Measurements from ENCODE around the gene SSH2. TPM values are rescaled to one million over a fixed set of nuclear protein-coding genes. Genes with fewer than 3 reads are reported as not detected.
"Not testable (repeated sequence)": the region's sequence is repeated elsewhere in the genome, so short reads cannot be mapped to it uniquely, and the experiment has no call there.

Gene SSH2
- total RNA-seq, 1 experiment from 2014 or later = 5.5 TPM

GRCh38 chr17:29941334-29941733 lies 11.3 kb upstream of the SSH2 start, which contains the start of gene EFCAB5:
EFCAB5 (plus strand) TSS chr17:29941634; CDS start chr17:29941797, 163 bp downstream.
- H3K4me3 ChIP-seq (ENCODE audit: insufficient read depth, low read depth, low read length) = no peak within 1 kb of the TSS
- no peaks in the 10 kb centered on the region for H3K36me3 ChIP-seq (replicated peaks; ENCODE audit: control insufficient read depth, insufficient read depth, low read length)
- H3K27me3 ChIP-seq (ENCODE audit: control insufficient read depth, insufficient read depth, low read length) = no peaks in the 10 kb centered on the region
- DNase-seq = no peak

GRCh38 chr17:29936724-29937123 lies 6.7 kb upstream of the SSH2 start:
- H3K4me3 ChIP-seq (ENCODE audit: insufficient read depth, low read depth, low read length) = no peak overlapping the region
- H3K27me3 ChIP-seq (ENCODE audit: control insufficient read depth, insufficient read depth, low read length) = no peaks in the 10 kb centered on the region
- DNase-seq = no peak
- H3K36me3 ChIP-seq (replicated peaks; ENCODE audit: control insufficient read depth, insufficient read depth, low read length) = no peaks in the 10 kb centered on the region

DNA sequence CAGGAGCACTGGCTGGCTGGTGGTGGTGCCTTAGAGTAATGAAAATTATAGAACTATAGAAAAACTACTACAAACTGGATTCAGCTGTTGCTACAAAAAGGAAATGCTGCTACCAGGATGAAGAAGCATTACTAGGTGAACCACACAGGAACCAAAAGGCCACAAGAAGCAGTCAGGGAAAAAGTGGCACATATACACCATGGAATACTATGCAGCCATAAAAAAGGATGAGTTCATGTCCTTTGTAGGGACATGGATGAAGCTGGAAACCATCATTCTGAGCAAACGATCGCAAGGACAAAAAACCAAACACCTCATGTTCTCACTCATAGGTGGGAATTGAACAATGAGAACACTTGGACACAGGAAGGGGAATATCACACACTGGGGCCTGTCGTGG lies 5.9 kb upstream of the SSH2 start:
- H3K27me3 ChIP-seq (ENCODE audit: control insufficient read depth, insufficient read depth, low read length); DNase-seq; H3K36me3 ChIP-seq (replicated peaks; ENCODE audit: control insufficient read depth, insufficient read depth, low read length); H3K4me3 ChIP-seq (ENCODE audit: insufficient read depth, low read depth, low read length): not testable (repeated sequence)

DNA sequence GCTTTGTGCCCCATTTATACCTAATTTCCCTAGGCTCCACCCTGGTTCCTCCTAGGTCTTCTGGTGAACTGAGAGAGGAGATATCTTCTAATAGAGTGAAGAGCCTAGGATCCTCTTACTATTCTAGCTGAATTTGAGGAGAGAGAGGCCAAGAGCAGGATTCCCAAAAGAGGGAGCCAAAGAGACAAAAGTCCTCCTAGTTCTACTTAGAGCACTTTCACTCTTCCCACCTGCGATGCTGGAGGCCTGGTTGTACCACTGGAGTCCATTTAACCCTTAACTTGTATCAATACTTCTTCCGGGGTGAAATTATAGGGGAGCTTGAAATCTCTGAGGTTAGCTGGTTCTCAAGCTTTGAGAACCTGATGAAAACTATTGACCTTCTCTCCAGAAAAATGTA lies 3.4 kb upstream of the SSH2 start:
- Histone ChIP-seq H3K27me3 (ENCODE audit: control insufficient read depth, insufficient read depth, low read length) (no peaks in the 10 kb centered on the region), H3K4me3 (ENCODE audit: insufficient read depth, low read depth, low read length) (no peak overlapping the region), H3K36me3 (replicated peaks; ENCODE audit: control insufficient read depth, insufficient read depth, low read length) (no peaks in the 10 kb centered on the region)
- peak; percentile 29 for DNase-seq

GRCh38 chr17:29931231-29931932 lies 1.4 kb upstream of the SSH2 start:
- H3K27me3 ChIP-seq (ENCODE audit: control insufficient read depth, insufficient read depth, low read length) = no peaks in the 10 kb centered on the region
- peak; percentile 25 for DNase-seq
- H3K4me3 ChIP-seq (ENCODE audit: insufficient read depth, low read depth, low read length) = no peak overlapping the region
- H3K36me3 ChIP-seq (replicated peaks; ENCODE audit: control insufficient read depth, insufficient read depth, low read length) = no peaks in the 10 kb centered on the region

GRCh38 chr17:29930409-29931010 lies 482 bp upstream of the SSH2 start:
- peak; percentile 9 for DNase-seq
- H3K27me3 ChIP-seq (ENCODE audit: control insufficient read depth, insufficient read depth, low read length) = no peaks in the 10 kb centered on the region
- no peaks in the 10 kb centered on the region for H3K36me3 ChIP-seq (replicated peaks; ENCODE audit: control insufficient read depth, insufficient read depth, low read length)
- H3K4me3 ChIP-seq (ENCODE audit: insufficient read depth, low read depth, low read length) = peak overlapping the region; percentile 84

GRCh38 chr17:29929006-29929532 lies 959 bp downstream of the SSH2 start:
- H3K36me3 ChIP-seq (replicated peaks; ENCODE audit: control insufficient read depth, insufficient read depth, low read length) = no peaks in the 10 kb centered on the region
- peak; percentile 21 for DNase-seq
- peak overlapping the region; percentile 84 for H3K4me3 ChIP-seq (ENCODE audit: insufficient read depth, low read depth, low read length)
- H3K27me3 ChIP-seq (ENCODE audit: control insufficient read depth, insufficient read depth, low read length) = no peaks in the 10 kb centered on the region

DNA sequence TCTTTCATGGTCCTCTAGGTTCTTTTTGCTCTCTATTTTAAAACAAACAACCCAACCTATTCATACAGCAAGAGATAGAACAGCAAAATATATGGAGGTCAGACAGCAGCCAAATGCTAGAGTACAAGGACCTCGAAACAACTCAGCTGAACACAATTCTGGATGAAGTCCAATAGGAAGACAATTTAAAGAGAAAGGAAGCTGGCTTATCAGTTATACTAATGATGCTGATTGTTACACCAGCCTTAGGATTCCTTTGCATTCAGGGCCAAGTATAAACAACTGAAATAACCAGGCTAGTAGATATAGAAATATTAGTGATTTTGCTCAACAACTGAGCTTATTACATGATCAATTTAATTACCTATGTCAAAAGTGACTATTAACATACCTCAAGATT lies 2.5 kb downstream of the SSH2 start:
- H3K36me3 ChIP-seq (replicated peaks; ENCODE audit: control insufficient read depth, insufficient read depth, low read length) = no peaks in the 10 kb centered on the region
- DNase-seq = no peak
- no peaks in the 10 kb centered on the region for H3K27me3 ChIP-seq (ENCODE audit: control insufficient read depth, insufficient read depth, low read length)
- H3K4me3 ChIP-seq (ENCODE audit: insufficient read depth, low read depth, low read length) = no peak overlapping the region

GRCh38 chr17:29924786-29925185 lies 5.2 kb downstream of the SSH2 start:
- no peaks in the 10 kb centered on the region for H3K36me3 ChIP-seq (replicated peaks; ENCODE audit: control insufficient read depth, insufficient read depth, low read length)

GRCh38 chr17:29918922-29919856 lies 10.8 kb downstream of the SSH2 start:
- no peak for DNase-seq
- H3K36me3 ChIP-seq (replicated peaks; ENCODE audit: control insufficient read depth, insufficient read depth, low read length) = no peaks in the 10 kb centered on the region
- H3K27me3 ChIP-seq (ENCODE audit: control insufficient read depth, insufficient read depth, low read length) = no peaks in the 10 kb centered on the region
- no peak overlapping the region for H3K4me3 ChIP-seq (ENCODE audit: insufficient read depth, low read depth, low read length)

More at GRCh38 chr17:29924786-29925185, 5.2 kb downstream of the SSH2 start:
- no peak for DNase-seq
- H3K27me3 ChIP-seq (ENCODE audit: control insufficient read depth, insufficient read depth, low read length) = no peaks in the 10 kb centered on the region
- H3K4me3 ChIP-seq (ENCODE audit: insufficient read depth, low read depth, low read length) = no peak overlapping the region

- no peak overlapping the region for H3K4me3 ChIP-seq (ENCODE audit: insufficient read depth, low read depth, low read length)
- H3K36me3 ChIP-seq (replicated peaks; ENCODE audit: control insufficient read depth, insufficient read depth, low read length) = no peaks in the 10 kb centered on the region
- no peak for DNase-seq
- H3K27me3 ChIP-seq (ENCODE audit: control insufficient read depth, insufficient read depth, low read length) = no peaks in the 10 kb centered on the region
Observed at GRCh38 chr17:29918016-29918415, 12.0 kb downstream of the SSH2 start.

GRCh38 chr17:29914819-29915537 lies 15.1 kb downstream of the SSH2 start:
- no peak for DNase-seq
- H3K27me3 ChIP-seq (ENCODE audit: control insufficient read depth, insufficient read depth, low read length) = no peaks in the 10 kb centered on the region
- H3K36me3 ChIP-seq (replicated peaks; ENCODE audit: control insufficient read depth, insufficient read depth, low read length) = no peaks in the 10 kb centered on the region
- H3K4me3 ChIP-seq (ENCODE audit: insufficient read depth, low read depth, low read length) = no peak overlapping the region

DNA sequence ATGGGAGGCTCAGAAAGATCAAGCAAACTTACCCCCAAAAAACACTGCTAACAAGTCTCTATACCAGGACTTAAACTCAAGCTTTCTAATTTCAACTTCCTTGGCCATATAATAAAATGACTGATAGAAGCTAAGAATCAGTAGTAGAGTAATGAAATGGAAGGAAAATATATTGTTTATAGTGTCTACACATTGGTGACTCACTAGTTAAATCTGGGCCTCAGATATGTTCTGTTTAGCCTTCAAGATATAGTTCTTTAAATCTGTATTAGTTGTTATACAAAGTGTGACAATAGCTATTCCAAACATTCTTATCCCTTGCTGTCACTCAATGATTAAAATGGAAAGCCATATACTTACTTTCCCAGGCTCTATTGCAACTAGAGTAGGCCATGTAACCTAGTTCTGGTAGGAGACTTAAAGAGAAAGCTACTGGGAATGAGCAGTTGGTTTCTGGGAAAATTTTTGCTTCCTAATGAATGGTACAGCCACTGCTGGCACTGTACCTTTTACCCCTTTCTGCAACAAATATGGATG lies 18.3 kb downstream of the SSH2 start:
- H3K36me3 ChIP-seq (replicated peaks; ENCODE audit: control insufficient read depth, insufficient read depth, low read length) = no peaks in the 10 kb centered on the region
- no peaks in the 10 kb centered on the region for H3K27me3 ChIP-seq (ENCODE audit: control insufficient read depth, insufficient read depth, low read length)
- DNase-seq = no peak
- H3K4me3 ChIP-seq (ENCODE audit: insufficient read depth, low read depth, low read length) = no peak overlapping the region
